Stimulated activated CD4-positive, alpha-beta T cell treated with anti-CD3 and anti-CD28 coated beads, Interleukin-4, amount 100 ng/mL, for 4 hours (primary cell): ENCODE results near the gene RAB3IL1.

Experiments
- DNase-seq, 2 experiments: peaks; one replicate each; pipeline ENCODE4 v3.0.0-alpha.2; 2020

The RAB3IL1 gene

GRCh38 chr11:61863548-61864081, 53.8 kb downstream of the RAB3IL1 start:
- no peak for DNase-seq

- DNase-seq, result no peak
Measured at GRCh38 chr11:61862714-61863547, 54.4 kb downstream of the RAB3IL1 start.

DNA sequence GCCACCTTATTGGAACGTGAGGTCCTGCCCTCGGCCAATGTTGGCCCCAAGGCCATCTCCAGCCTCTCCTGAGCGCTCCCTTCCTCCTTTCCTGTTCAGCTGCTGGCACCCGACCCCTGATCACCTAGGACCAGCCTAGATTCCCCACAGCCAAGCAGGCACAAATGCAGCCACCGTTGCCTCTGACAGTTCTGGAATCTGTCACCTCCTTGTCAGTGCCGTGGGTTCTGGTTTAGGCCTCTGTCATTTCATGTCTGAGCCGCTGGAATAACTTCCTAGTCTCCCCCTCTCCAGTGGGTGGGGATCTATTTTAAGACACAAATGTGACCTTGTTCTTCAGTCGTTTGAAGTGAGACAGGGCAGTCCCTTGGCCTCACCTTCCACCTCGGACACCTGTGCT, 55.7 kb downstream of the RAB3IL1 start:
- no peak for DNase-seq

GRCh38 chr11:61860054-61860903, 57.1 kb downstream of the RAB3IL1 start:
- no peak for DNase-seq

DNA sequence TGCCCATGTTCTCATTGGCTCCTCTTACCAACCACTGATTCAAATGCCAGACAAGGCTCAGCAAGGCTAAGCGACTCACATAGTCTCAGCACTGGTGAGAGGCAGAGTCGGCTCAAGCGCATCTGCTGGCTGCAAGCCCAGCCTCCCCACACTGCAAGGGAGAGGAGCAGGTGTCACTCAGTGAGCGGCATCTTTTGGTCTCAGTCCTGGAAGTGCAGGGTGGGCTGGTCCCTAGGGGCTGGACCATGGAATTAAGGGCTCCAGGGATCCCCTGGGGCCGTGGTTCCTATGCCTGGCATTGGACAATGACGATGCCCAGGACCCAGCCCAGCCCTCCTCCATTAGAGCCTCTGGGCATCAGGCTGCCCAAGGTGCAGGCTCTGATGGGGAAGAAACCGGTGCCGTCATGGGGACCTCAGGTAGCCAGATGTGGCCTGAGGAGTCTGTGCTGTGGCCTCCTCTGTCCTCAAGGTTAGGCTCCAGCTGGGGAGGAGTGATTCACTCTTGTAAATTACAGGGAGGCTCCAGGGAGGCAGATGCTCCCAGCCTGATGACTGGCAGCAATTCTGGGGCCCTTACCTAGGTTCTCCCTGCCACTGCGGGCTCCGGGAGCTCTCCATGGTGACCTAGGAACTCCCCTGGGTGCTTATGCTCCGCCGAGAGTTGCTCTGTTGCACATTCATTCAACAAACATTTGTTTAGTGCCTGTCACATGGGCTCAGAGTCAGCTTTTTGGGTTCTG, 61.3 kb downstream of the RAB3IL1 start:
- DNase-seq, result no peak

DNA sequence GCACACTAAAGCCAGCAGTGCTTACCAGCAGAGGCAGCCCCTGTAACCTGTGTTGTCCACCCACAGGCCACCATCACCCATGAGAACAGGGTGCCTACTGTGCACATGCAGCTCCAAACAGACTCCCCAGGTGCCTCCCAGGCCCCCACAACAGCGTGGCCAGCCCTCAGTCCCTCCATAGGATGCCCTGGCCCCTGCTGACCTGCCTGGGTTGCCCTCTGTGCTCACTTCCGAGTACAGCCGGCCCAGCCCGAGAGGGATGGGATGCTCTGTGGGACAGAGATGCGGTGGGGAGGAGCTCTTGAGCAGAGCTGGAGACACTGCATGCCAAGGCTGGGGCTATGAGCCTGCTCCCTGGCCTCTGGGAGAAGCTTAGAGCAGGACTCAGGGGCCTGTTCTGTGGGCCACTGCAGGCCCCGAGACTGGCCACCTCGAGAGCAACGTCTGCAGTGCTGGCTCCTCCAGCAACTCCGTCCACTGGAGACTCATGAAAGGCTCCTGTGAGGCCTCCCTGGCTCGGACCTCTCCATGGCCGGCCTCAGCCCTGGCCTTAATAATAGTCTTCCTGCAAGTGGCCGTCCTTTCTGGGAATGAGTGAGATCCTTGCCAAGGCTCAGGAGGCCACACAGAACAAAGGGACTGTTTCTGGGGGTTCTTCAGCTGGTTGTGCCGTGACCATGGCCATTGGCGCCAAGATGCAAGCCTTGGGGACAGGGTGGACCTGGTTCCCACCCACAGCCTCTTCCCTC, 62.2 kb downstream of the RAB3IL1 start:
- DNase-seq, result no peak

DNA sequence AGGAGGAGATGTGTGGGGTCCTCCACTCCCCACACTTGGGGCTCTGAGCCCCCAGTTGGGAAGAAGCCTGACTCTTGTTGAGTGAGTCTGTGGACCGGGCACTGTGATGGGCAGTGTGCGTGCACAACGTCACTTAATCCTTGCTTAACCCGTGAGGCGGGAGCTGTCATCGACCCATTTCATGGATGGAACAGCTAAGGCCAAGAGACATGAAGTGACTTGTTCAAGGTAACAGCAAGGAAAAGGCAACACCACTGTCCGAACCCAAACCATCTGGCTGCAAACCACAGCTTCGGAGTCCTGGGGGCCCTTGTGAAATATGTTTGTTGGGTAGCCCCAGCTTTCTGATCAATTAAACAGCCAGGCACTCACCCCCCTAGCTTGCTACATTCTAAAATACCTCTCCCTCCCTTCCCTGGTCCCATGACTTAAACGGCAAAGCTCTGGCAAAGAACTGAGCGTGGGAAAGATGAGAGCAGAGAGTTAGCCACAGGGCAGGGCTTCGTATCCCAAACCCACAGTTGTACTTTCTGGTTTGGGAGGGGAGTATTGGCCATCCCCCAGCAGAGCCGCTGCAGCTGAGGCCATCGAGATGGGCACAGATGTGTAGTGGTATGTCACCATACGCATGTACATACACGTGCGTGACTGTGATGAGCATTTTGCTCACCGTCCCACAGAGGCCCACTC, 63.0 kb downstream of the RAB3IL1 start:
- no peak for DNase-seq

GRCh38 chr11:61853698-61854169, 63.6 kb downstream of the RAB3IL1 start:
- DNase-seq, result no peak

DNA sequence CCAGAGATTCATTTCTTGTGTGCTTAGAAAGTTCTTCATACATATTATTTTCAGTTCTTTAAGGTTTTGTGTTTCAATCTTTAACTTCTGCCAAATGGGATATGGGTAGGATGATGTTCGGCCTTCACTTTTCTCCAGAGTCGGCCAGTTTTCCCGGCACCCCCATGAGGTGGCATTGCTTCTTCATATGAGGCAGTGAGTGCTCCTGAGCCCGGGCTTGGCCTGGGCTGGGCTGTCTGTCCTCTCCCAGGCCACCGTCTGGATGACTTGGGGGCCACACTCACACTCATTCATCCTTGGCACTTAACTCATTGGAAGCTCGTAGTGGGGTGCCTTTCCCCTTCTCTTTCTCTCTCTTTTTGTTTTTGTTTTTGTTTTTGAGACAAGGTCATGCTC, 65.5 kb downstream of the RAB3IL1 start:
- no peak for DNase-seq

GRCh38 chr11:61851113-61851899, 66.1 kb downstream of the RAB3IL1 start:
- no peak for DNase-seq

- DNase-seq, result no peak
Measured at GRCh38 chr11:61850687-61851086, 66.7 kb downstream of the RAB3IL1 start.

- no peak for DNase-seq
Measured at GRCh38 chr11:61848631-61849030, 68.7 kb downstream of the RAB3IL1 start.

DNA sequence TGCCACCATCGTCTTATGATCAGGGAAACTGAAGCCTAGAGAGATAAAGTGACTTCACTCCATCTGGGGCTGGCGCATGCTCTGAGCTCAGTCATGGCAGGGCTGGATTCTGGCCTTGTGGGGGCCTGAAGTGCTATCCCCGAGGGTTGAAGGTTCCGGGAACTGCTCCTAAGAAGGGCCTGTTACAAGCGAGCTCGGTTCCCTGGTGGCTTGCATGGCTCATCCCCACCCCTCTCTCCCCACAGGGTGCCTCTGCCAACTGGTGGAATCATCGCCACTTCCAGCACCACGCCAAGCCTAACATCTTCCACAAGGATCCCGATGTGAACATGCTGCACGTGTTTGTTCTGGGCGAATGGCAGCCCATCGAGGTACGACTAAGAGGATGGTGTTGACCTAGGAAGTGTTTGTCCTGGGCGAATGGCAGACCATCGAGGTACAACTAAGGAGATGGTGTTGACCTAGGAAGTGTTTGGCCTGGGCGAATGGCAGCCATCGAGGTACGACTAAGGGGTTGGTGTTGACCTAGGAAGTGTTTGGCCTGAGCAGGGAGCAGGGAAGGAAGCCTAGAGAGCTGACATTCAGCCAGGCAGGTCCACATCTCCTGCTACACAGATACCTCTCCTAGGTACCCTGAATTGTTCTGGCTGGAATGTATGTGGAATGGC, 69.3 kb downstream of the RAB3IL1 start:
- DNase-seq, result no peak
